M059J (cell line): ENCODE results near the gene SLC16A6. TPM values are rescaled to one million over a fixed set of nuclear protein-coding genes. Genes with fewer than 3 reads are reported as not detected.
"Not testable (repeated sequence)": the region's sequence is repeated elsewhere in the genome, so short reads cannot be mapped to it uniquely, and the experiment has no call there.

Source experiments
- DNase-seq: peaks from one replicate; pipeline ENCODE4 v3.0.0-alpha.2; 2012; ENCODE audit warnings: low read depth
- total RNA-seq: library from RNA; depleted of rRNA; stranded (reverse); fragments of >200 nt; shearing (Covaris generic); gene quantifications from 2 replicates; pipeline ENCODE4 v1.2.3, GENCODE V29; 2014

SLC16A6 gene
- total RNA-seq, 1 experiment from 2014 or later, result 0.20 TPM

GRCh38 chr17:68290268-68290954 lies 516 bp downstream of the SLC16A6 start:
- DNase-seq, result peak; percentile 35

- peak; percentile 28 for DNase-seq
Observed at GRCh38 chr17:68289936-68290267, 1.0 kb downstream of the SLC16A6 start.

- peak; percentile 60 for DNase-seq
Observed at GRCh38 chr17:68289473-68289872, 1.5 kb downstream of the SLC16A6 start.

GRCh38 chr17:68288804-68289203 lies 2.1 kb downstream of the SLC16A6 start:
- no peak for DNase-seq

- peak; percentile 32 for DNase-seq
Observed at GRCh38 chr17:68288375-68288774, 2.6 kb downstream of the SLC16A6 start.

- not testable (repeated sequence) for DNase-seq
Observed at GRCh38 chr17:68281965-68282364, 9.0 kb downstream of the SLC16A6 start.

GRCh38 chr17:68277807-68278206 lies 13.1 kb downstream of the SLC16A6 start:
- DNase-seq, result no peak

GRCh38 chr17:68276339-68276738 lies 14.6 kb downstream of the SLC16A6 start:
- DNase-seq, result not testable (repeated sequence)

- DNase-seq, result no peak
Observed at GRCh38 chr17:68273722-68274121, 17.2 kb downstream of the SLC16A6 start.

- DNase-seq, result not testable (repeated sequence)
Observed at GRCh38 chr17:68265833-68266232, 25.1 kb downstream of the SLC16A6 start.

- peak; percentile 49 for DNase-seq
Observed at GRCh38 chr17:68263101-68263681, 27.7 kb downstream of the SLC16A6 start.

GRCh38 chr17:68262467-68262866 lies 28.5 kb downstream of the SLC16A6 start:
- not testable (repeated sequence) for DNase-seq

- peak; percentile 39 for DNase-seq
Observed at GRCh38 chr17:68260051-68260762, 30.7 kb downstream of the SLC16A6 start.

- not testable (repeated sequence) for DNase-seq
Observed at GRCh38 chr17:68259648-68259951, 31.3 kb downstream of the SLC16A6 start.

- peak; percentile 57 for DNase-seq
Observed at GRCh38 chr17:68258890-68259647, 31.9 kb downstream of the SLC16A6 start.

- no peak for DNase-seq
Observed at GRCh38 chr17:68257934-68258333, 33.0 kb downstream of the SLC16A6 start.

GRCh38 chr17:68256701-68257100 lies 34.2 kb downstream of the SLC16A6 start:
- not testable (repeated sequence) for DNase-seq

GRCh38 chr17:68255731-68256538 lies 35.0 kb downstream of the SLC16A6 start:
- DNase-seq, result no peak

- DNase-seq, result no peak
Observed at GRCh38 chr17:68255151-68255550, 35.8 kb downstream of the SLC16A6 start.

- DNase-seq, result not testable (repeated sequence)
Observed at GRCh38 chr17:68253426-68253825, 37.5 kb downstream of the SLC16A6 start.

GRCh38 chr17:68249354-68249765 lies 41.6 kb downstream of the SLC16A6 start:
- peak; percentile 33 for DNase-seq
